Liver (tissue), 9 donors: Measurements from ENCODE around the gene THRAP3. TPM values are rescaled to one million over a fixed set of nuclear protein-coding genes. Genes with fewer than 3 reads are reported as not detected.

Experiments used
- DNase-seq: peaks from one replicate; pipeline ENCODE4 v3.0.0-alpha.2; 2017; ENCODE audit warnings: low spot score
- H3K27ac ChIP-seq, 2 donors: one replicate each; pipeline ENCODE4 v1.7.0; 2013; ENCODE audit warnings: inconsistent platforms in 2 of 2, low read length in 2 of 2, control low read depth in 1 of 2, low read depth in 1 of 2, mild to moderate bottlenecking in 1 of 2
- H3K27me3 ChIP-seq, 4 donors: one replicate each; pipeline versions ENCODE4 v1.6.1 to v1.7.0; 2013; ENCODE audit warnings: low read length in 3 of 4, inconsistent platforms in 1 of 4, mild to moderate bottlenecking in 1 of 4, moderate library complexity in 1 of 4; ENCODE audit not compliant: control insufficient read depth in 4 of 4, insufficient read depth in 4 of 4
- H3K36me3 ChIP-seq, 4 donors: one replicate each; pipeline versions ENCODE4 v1.6.1 to v1.7.0; 2013; ENCODE audit warnings: low read length in 3 of 4, mild to moderate bottlenecking in 3 of 4, low read depth in 1 of 4, moderate library complexity in 1 of 4; ENCODE audit not compliant: control insufficient read depth in 4 of 4, insufficient read depth in 3 of 4
- H3K4me1 ChIP-seq, 4 donors: one replicate each; pipeline versions ENCODE4 v1.6.1 to v1.7.0; 2013; ENCODE audit warnings: low read length in 3 of 4, mild to moderate bottlenecking in 3 of 4, moderate library complexity in 1 of 4; ENCODE audit not compliant: control insufficient read depth in 4 of 4, insufficient read depth in 4 of 4
- H3K4me3 ChIP-seq, 3 donors: one replicate each; pipeline versions ENCODE4 v1.6.1 to v1.7.0; 2013; ENCODE audit warnings: low read length in 3 of 3, control low read depth in 1 of 3, low read depth in 1 of 3, mild to moderate bottlenecking in 1 of 3
- H3K9ac ChIP-seq, 2 donors: one replicate each; pipeline ENCODE4 v1.7.0; 2013; ENCODE audit warnings: low read length in 2 of 2, mild to moderate bottlenecking in 2 of 2, moderate library complexity in 2 of 2, control low read depth in 1 of 2, low read depth in 1 of 2
- H3K9me3 ChIP-seq, 4 donors: one replicate each; pipeline versions ENCODE4 v1.6.1 to v1.7.0; 2013; ENCODE audit warnings: low read length in 3 of 4; ENCODE audit not compliant: control insufficient read depth in 4 of 4
- CTCF ChIP-seq: fragments of 150-350 bp; IDR thresholded peaks from 2 replicates; pipeline ENCODE4 v1.5.1; 2017; ENCODE audit warnings: improper control_type of control experiment, low read depth, low read length; ENCODE audit not compliant: missing input control
- FOXA1 ChIP-seq: IDR thresholded peaks from 2 replicates; pipeline ENCODE4 v1.6.1; 2016; ENCODE audit warnings: antibody characterized with exemption
- FOXA2 ChIP-seq: IDR thresholded peaks from 2 replicates; pipeline ENCODE4 v1.6.1; 2016; ENCODE audit warnings: antibody characterized with exemption
- HNF4G ChIP-seq: IDR thresholded peaks from 2 replicates; pipeline ENCODE4 v1.6.1; 2016; ENCODE audit warnings: antibody characterized with exemption
- NR2F2 ChIP-seq: IDR thresholded peaks from 2 replicates; pipeline ENCODE4 v1.6.1; 2016; ENCODE audit warnings: antibody characterized with exemption
- RAD21 ChIP-seq, 2 donors: IDR thresholded peaks; 2 replicates each; pipeline ENCODE4 v1.6.1; 2016; ENCODE audit warnings: antibody characterized with exemption in 2 of 2, mild to moderate bottlenecking in 2 of 2
- SP1 ChIP-seq: IDR thresholded peaks from 2 replicates; pipeline ENCODE4 v1.6.1; 2018; ENCODE audit warnings: antibody characterized with exemption, mild to moderate bottlenecking
- TAF1 ChIP-seq: conservative IDR thresholded peaks from 2 replicates; pipeline ENCODE4 v1.6.1; 2016; ENCODE audit warnings: antibody characterized with exemption, mild to moderate bottlenecking
- ZBTB33 ChIP-seq: IDR thresholded peaks from 2 replicates; pipeline ENCODE4 v1.6.1; 2016; ENCODE audit warnings: antibody characterized with exemption
- WGBS: extraction: QIAGEN DNeasy Blood & Tissue Kit; methylation state at CpG from one replicate; pipeline ENCODE4 v1.1.7; 2013; 5-methylcytosine and 5-hydroxymethylcytosine counted together
- polyA plus RNA-seq, 2 donors: library from polyadenylated mRNA; stranded (reverse) in 1 of 2; unstranded in 1 of 2; fragments of 200-250 nt in 1 of 2; fragments of >200 nt in 1 of 2; fragmentation: Nextera tagmentation in 1 of 2; extraction: Ambion mirVana in 1 of 2; gene quantifications; one replicate each; pipeline versions ENCODE4 v1.2.1 to v1.2.3, GENCODE V29; 2013 to 2015
- total RNA-seq, 2 donors: library from RNA; depleted of rRNA; stranded (reverse); fragments of >200 nt; gene quantifications; one replicate each; pipeline ENCODE4 v1.2.3, GENCODE V29; 2014
- TF ChIP-seq, protein P1 (sequence below): IDR thresholded peaks from 2 replicates; pipeline ENCODE4 v1.6.1; 2016; ENCODE audit warnings: antibody characterized with exemption
- TF ChIP-seq, protein P2 (sequence below): IDR thresholded peaks from 2 replicates; pipeline ENCODE4 v1.6.1; 2016; ENCODE audit warnings: antibody characterized with exemption, mild to moderate bottlenecking
- TF ChIP-seq, protein P3 (sequence below): IDR thresholded peaks from 2 replicates; pipeline ENCODE4 v1.6.1; 2016; ENCODE audit warnings: antibody characterized with exemption
- donor health status: healthy.
- donor health status: healthy.
- donor health status: healthy.
- donor health status: healthy.
- donor health status: healthy.

Gene THRAP3
- total and polyA plus RNA-seq, 4 donors: 21.3 to 55.1 (median 45.8) TPM

DNA sequence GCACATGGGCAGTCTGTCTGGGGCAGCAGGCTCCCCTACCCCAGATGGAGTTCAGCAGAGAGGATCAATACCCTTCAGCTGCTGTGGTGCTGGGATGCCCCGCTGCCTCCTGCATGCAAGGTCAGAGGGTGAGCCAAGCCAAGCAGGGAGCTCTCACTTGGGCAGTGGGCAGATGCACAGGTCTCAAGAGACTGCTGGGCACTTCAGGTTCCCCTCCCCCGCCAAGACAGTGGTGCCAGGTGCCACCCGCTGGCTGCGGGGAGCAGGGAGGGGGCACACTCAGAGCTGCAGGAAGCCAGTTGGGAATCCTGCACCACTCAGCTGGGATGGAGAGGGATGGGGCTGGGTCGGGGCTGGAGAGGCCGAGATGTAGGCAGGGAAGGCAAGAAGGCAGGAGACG lies 115.0 kb downstream of the THRAP3 start:
- H3K36me3 ChIP-seq: peaks cover 3 to 36% (median 8%) of the 10 kb centered on the region in 4 donors

DNA sequence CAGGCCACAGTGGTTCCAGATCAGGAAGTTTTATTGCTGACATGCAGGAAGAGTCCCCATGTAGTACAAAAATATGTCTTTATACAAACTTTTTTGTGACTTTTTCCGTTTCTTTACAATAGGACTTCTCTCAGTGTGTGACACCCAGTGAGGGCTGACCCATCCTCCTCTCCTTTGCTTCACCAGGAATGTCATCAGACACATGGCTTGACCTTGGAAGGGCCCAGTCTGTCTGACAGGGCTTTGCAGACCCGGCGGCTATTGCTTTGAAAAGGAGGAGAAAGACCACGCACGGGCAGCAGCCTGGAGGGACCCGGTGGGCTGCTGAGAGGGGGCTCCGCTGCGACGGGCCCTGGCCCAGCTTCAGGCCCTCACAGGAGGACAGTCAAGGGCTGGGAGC lies 115.4 kb downstream of the THRAP3 start:
- Histone ChIP-seq H3K4me3 (no peak overlapping the region), H3K4me1 (peaks cover 0 to 2% (median under 1%) of the 10 kb centered on the region in 4 donors), H3K9ac (no peak overlapping the region), H3K27ac (no peak overlapping the region), H3K36me3 (peaks cover 3 to 40% (median 8%) of the 10 kb centered on the region in 4 donors), H3K9me3 (no peaks in the 10 kb centered on the region), H3K27me3 (no peaks in the 10 kb centered on the region)
- WGBS: 84% methylated on average over 9 of the region's 9 CpGs
- DNase-seq: no peak
- TF ChIP-seq, protein P1, sequence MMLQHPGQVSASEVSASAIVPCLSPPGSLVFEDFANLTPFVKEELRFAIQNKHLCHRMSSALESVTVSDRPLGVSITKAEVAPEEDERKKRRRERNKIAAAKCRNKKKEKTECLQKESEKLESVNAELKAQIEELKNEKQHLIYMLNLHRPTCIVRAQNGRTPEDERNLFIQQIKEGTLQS: no peak
- TF ChIP-seq RAD21 (IDR thresholded peaks at IDR 0.05) (no peak), TAF1 (no peak), FOXA2 (no peak), HNF4G (no peak), NR2F2 (no peak), CTCF (no peak), SP1 (no peak), ZBTB33 (no peak), FOXA1 (no peak)
- TF ChIP-seq, protein P2, sequence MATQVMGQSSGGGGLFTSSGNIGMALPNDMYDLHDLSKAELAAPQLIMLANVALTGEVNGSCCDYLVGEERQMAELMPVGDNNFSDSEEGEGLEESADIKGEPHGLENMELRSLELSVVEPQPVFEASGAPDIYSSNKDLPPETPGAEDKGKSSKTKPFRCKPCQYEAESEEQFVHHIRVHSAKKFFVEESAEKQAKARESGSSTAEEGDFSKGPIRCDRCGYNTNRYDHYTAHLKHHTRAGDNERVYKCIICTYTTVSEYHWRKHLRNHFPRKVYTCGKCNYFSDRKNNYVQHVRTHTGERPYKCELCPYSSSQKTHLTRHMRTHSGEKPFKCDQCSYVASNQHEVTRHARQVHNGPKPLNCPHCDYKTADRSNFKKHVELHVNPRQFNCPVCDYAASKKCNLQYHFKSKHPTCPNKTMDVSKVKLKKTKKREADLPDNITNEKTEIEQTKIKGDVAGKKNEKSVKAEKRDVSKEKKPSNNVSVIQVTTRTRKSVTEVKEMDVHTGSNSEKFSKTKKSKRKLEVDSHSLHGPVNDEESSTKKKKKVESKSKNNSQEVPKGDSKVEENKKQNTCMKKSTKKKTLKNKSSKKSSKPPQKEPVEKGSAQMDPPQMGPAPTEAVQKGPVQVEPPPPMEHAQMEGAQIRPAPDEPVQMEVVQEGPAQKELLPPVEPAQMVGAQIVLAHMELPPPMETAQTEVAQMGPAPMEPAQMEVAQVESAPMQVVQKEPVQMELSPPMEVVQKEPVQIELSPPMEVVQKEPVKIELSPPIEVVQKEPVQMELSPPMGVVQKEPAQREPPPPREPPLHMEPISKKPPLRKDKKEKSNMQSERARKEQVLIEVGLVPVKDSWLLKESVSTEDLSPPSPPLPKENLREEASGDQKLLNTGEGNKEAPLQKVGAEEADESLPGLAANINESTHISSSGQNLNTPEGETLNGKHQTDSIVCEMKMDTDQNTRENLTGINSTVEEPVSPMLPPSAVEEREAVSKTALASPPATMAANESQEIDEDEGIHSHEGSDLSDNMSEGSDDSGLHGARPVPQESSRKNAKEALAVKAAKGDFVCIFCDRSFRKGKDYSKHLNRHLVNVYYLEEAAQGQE: no peak
- TF ChIP-seq, protein P3, sequence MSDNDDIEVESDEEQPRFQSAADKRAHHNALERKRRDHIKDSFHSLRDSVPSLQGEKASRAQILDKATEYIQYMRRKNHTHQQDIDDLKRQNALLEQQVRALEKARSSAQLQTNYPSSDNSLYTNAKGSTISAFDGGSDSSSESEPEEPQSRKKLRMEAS: no peak

More for the DNA sequence above, 115.0 kb downstream of the THRAP3 start:
- no peak overlapping the region for H3K9ac ChIP-seq
- peaks cover 0 to 2% (median under 1%) of the 10 kb centered on the region in 4 donors for H3K4me1 ChIP-seq
- H3K4me3 ChIP-seq: no peak overlapping the region
- no peak for DNase-seq
- WGBS: 79% methylated on average over 7 of the region's 7 CpGs
- H3K27me3 ChIP-seq: no peaks in the 10 kb centered on the region
- no peak for TF ChIP-seq CTCF
- TF ChIP-seq, protein P2: no peak
- no peaks in the 10 kb centered on the region for H3K9me3 ChIP-seq
- H3K27ac ChIP-seq: no peak overlapping the region
